H1 (cell line): ENCODE measurements around the gene USP43. TPM values are rescaled to one million over a fixed set of nuclear protein-coding genes. Genes with fewer than 3 reads are reported as not detected.

Experiments used
- CTCF ChIA-PET: fragments of 300-600 bp; sonication (Branson Sonifier 250); formaldehyde crosslinking; loops from one replicate; lab custom pipeline; 2021; ENCODE audit not compliant: partially characterized antibody; lab: Charles Lee
- POLR2A ChIA-PET: fragments of 300-600 bp; sonication (Branson Sonifier 250); formaldehyde crosslinking; loops from one replicate; lab custom pipeline; 2021; ENCODE audit warnings: inconsistent platforms; ENCODE audit not compliant: partially characterized antibody; lab: Charles Lee
- DNase-seq, 2 experiments: peaks; one replicate each; pipeline versions ENCODE4 v3.0.0 to v3.0.0-alpha.2; 2010 to 2022; ENCODE audit warnings: low spot score in 2 of 2, low read depth in 1 of 2, mixed read lengths in 1 of 2
- FAIRE-seq: peaks from 2 replicates; lab custom pipeline; 2011; peaks lifted over from hg19 to GRCh38; lab: Jason Lieb, UNC
- H2AFZ ChIP-seq: 2 replicates; pipeline ENCODE4 v1.8.1; 2012; ENCODE audit warnings: low read length, inconsistent platforms
- H2AK5ac ChIP-seq: 2 replicates; pipeline ENCODE4 v1.6.1; 2013; ENCODE audit warnings: low read depth, low read length
- H2BK120ac ChIP-seq: replicated peaks from 2 replicates; pipeline ENCODE3; 2013; ENCODE audit warnings: low read depth, low read length, inconsistent platforms
- H2BK12ac ChIP-seq: 2 replicates; pipeline ENCODE4 v1.6.1; 2013; ENCODE audit warnings: low read depth, low read length
- H2BK15ac ChIP-seq: 2 replicates; pipeline ENCODE4 v1.6.1; 2013; ENCODE audit warnings: low read length
- H2BK20ac ChIP-seq: 2 replicates; pipeline ENCODE4 v1.6.1; 2013; ENCODE audit warnings: low read length
- H2BK5ac ChIP-seq: 2 replicates; pipeline ENCODE4 v1.6.1; 2013; ENCODE audit warnings: low read depth, low read length
- H3K14ac ChIP-seq: 2 replicates; pipeline ENCODE4 v1.6.1; 2013; ENCODE audit warnings: inconsistent platforms; ENCODE audit not compliant: insufficient read length
- H3K18ac ChIP-seq: 2 replicates; pipeline ENCODE4 v1.6.1; 2013; ENCODE audit warnings: low read length; ENCODE audit errors: extremely low read depth
- H3K23ac ChIP-seq: 2 replicates; pipeline ENCODE4 v1.6.1; 2013; ENCODE audit warnings: inconsistent platforms; ENCODE audit not compliant: insufficient read length
- H3K23me2 ChIP-seq: 2 replicates; pipeline ENCODE4 v1.6.1; 2013; ENCODE audit warnings: low read depth, low read length
- H3K27ac ChIP-seq: 2 replicates; pipeline ENCODE4 v1.6.1; 2011; ENCODE audit warnings: low read depth, low read length, inconsistent platforms
- H3K27me3 ChIP-seq, 4 experiments: replicated peaks in 1 of 4; 1 replicate in 1 of 4; 2 replicates in 3 of 4; pipeline versions ENCODE4 v1.6.1 to v1.8.1; 2011 to 2013; ENCODE audit warnings: low read length in 3 of 4, mild to moderate bottlenecking in 3 of 4, inconsistent platforms in 2 of 4, mixed read lengths in 2 of 4, moderate library complexity in 1 of 4; ENCODE audit not compliant: control insufficient read depth in 3 of 4, insufficient read depth in 3 of 4; ENCODE audit errors: extremely low read depth in 1 of 4
- H3K36me3 ChIP-seq, 4 experiments: 2 replicates each; pipeline versions ENCODE4 v1.6.1 to v1.8.1; 2011 to 2013; ENCODE audit warnings: mild to moderate bottlenecking in 4 of 4, low read length in 3 of 4, moderate library complexity in 2 of 4, control low read depth in 1 of 4, inconsistent platforms in 1 of 4; ENCODE audit not compliant: insufficient read depth in 4 of 4, control insufficient read depth in 2 of 4
- H3K4ac ChIP-seq: replicated peaks from 2 replicates; pipeline ENCODE3; 2013; ENCODE audit warnings: low read length, low read depth, mixed read lengths, inconsistent platforms; ENCODE audit not compliant: insufficient read length
- H3K4me1 ChIP-seq, 4 experiments: replicated peaks in 1 of 4; 1 replicate in 1 of 4; 2 replicates in 3 of 4; pipeline versions ENCODE4 v1.6.1 to v1.8.1; 2011 to 2013; ENCODE audit warnings: low read length in 3 of 4, inconsistent platforms in 2 of 4, mixed read lengths in 1 of 4; ENCODE audit not compliant: insufficient read depth in 4 of 4, control insufficient read depth in 3 of 4
- H3K4me2 ChIP-seq, 2 experiments: 2 replicates each; pipeline versions ENCODE4 v1.6.1 to v1.8.1; 2011 to 2013; ENCODE audit warnings: low read depth in 2 of 2, low read length in 2 of 2, control low read depth in 1 of 2, inconsistent platforms in 1 of 2, mild to moderate bottlenecking in 1 of 2; ENCODE audit not compliant: insufficient read depth in 1 of 2
- H3K4me3 ChIP-seq, 4 experiments: fragments of 200-600, 300-600 bp in 1 of 4; sonication (generic), shearing (Covaris generic), sonication (Bioruptor Twin) in 1 of 4; 2 replicates each; pipeline versions ENCODE4 v1.5.1 to v1.8.1; 2011 to 2016; ENCODE audit warnings: low read length in 4 of 4, low read depth in 3 of 4, control low read depth in 2 of 4, inconsistent platforms in 2 of 4, mild to moderate bottlenecking in 2 of 4, mixed read lengths in 1 of 4, moderate library complexity in 1 of 4; ENCODE audit not compliant: insufficient read depth in 2 of 4; ENCODE audit errors: extremely low read depth in 1 of 4
- H3K56ac ChIP-seq: replicated peaks from 2 replicates; pipeline ENCODE3; 2013; ENCODE audit warnings: low read depth, mild to moderate bottlenecking, mixed read lengths, low read length, inconsistent platforms; ENCODE audit not compliant: insufficient read length
- H3K79me1 ChIP-seq: 2 replicates; pipeline ENCODE4 v1.6.1; 2013; ENCODE audit warnings: low read depth, low read length, control low read depth
- H3K79me2 ChIP-seq, 2 experiments: 2 replicates each; pipeline versions ENCODE4 v1.6.1 to v1.8.1; 2012 to 2013; ENCODE audit warnings: low read length in 2 of 2, mild to moderate bottlenecking in 2 of 2, inconsistent platforms in 1 of 2; ENCODE audit not compliant: insufficient read depth in 2 of 2, control insufficient read depth in 1 of 2
- H3K9ac ChIP-seq, 4 experiments: replicated peaks in 1 of 4; 1 replicate in 1 of 4; 2 replicates in 3 of 4; pipeline versions ENCODE4 v1.6.1 to v1.8.1; 2011 to 2013; ENCODE audit warnings: low read depth in 3 of 4, low read length in 3 of 4, control low read depth in 2 of 4, mild to moderate bottlenecking in 2 of 4, moderate library complexity in 2 of 4, inconsistent platforms in 1 of 4; ENCODE audit errors: extremely low read depth in 1 of 4
- H3K9me3 ChIP-seq, 2 experiments: 2 replicates each; pipeline versions ENCODE4 v1.6.1 to v1.8.1; 2012 to 2013; ENCODE audit warnings: mild to moderate bottlenecking in 2 of 2, moderate library complexity in 2 of 2, control low read depth in 1 of 2, inconsistent platforms in 1 of 2, low read depth in 1 of 2, low read length in 1 of 2, mixed read lengths in 1 of 2; ENCODE audit not compliant: insufficient read depth in 2 of 2
- H4K20me1 ChIP-seq, 2 experiments: replicated peaks in 1 of 2; 2 replicates each; pipeline versions ENCODE3 to v1.8.1; 2011 to 2013; ENCODE audit warnings: inconsistent platforms in 2 of 2, low read length in 2 of 2, mild to moderate bottlenecking in 1 of 2; ENCODE audit not compliant: insufficient read depth in 2 of 2, control insufficient read depth in 1 of 2
- H4K5ac ChIP-seq: 2 replicates; pipeline ENCODE4 v1.6.1; 2013; ENCODE audit warnings: low read length, low read depth, mixed read lengths, inconsistent platforms; ENCODE audit not compliant: insufficient read length
- H4K8ac ChIP-seq: 2 replicates; pipeline ENCODE4 v1.8.0; 2013; ENCODE audit warnings: mild to moderate bottlenecking, moderate library complexity, low read length, inconsistent platforms; ENCODE audit not compliant: insufficient read depth; ENCODE audit errors: extremely low read depth
- H4K91ac ChIP-seq: replicated peaks from 2 replicates; pipeline ENCODE3; 2013; ENCODE audit warnings: low read length, mixed read lengths, inconsistent platforms; ENCODE audit not compliant: insufficient read length
- BACH1 ChIP-seq: IDR thresholded peaks from 2 replicates; pipeline ENCODE4 v1.6.1; 2012; ENCODE audit warnings: low read length, improper control_type of control experiment
- CEBPB ChIP-seq: IDR thresholded peaks from 2 replicates; pipeline ENCODE4 v1.6.1; 2012; ENCODE audit warnings: low read depth, low read length
- GABPA ChIP-seq: IDR thresholded peaks from 2 replicates; pipeline ENCODE4 v1.6.1; 2011; ENCODE audit warnings: mild to moderate bottlenecking, low read length, moderate library complexity, borderline replicate concordance; ENCODE audit not compliant: insufficient read depth
- JUN ChIP-seq: IDR thresholded peaks from 2 replicates; pipeline ENCODE4 v1.6.1; 2011; ENCODE audit warnings: low read depth, mild to moderate bottlenecking, improper control_type of control experiment, low read length
- KDM4A ChIP-seq: IDR thresholded peaks from one replicate; pipeline ENCODE4 v1.7.1; 2012; ENCODE audit warnings: low read depth, mild to moderate bottlenecking, moderate library complexity, low read length, inconsistent platforms; ENCODE audit not compliant: severe bottlenecking
- MAFK ChIP-seq: IDR thresholded peaks from 2 replicates; pipeline ENCODE4 v1.6.1; 2012; ENCODE audit warnings: low read depth, mild to moderate bottlenecking, improper control_type of control experiment, low read length
- RAD21 ChIP-seq, 2 experiments: IDR thresholded peaks in 1 of 2; conservative IDR thresholded peaks in 1 of 2; 2 replicates each; pipeline ENCODE4 v1.6.1; 2011; ENCODE audit warnings: low read depth in 2 of 2, low read length in 2 of 2, improper control_type of control experiment in 1 of 2, inconsistent platforms in 1 of 2, mild to moderate bottlenecking in 1 of 2, moderate library complexity in 1 of 2
- RBBP5 ChIP-seq: IDR thresholded peaks from 2 replicates; pipeline ENCODE4 v1.7.1; 2012; ENCODE audit warnings: low read depth, mild to moderate bottlenecking, inconsistent platforms, low read length, moderate library complexity, borderline replicate concordance
- SAP30 ChIP-seq: fragments of 300-600 bp; sonication (generic); IDR thresholded peaks from 2 replicates; pipeline ENCODE4 v1.7.1; 2012; ENCODE audit warnings: low read length, moderate library complexity, mild to moderate bottlenecking, inconsistent platforms; ENCODE audit not compliant: insufficient read depth, insufficient replicate concordance
- SP2 ChIP-seq: IDR thresholded peaks from 2 replicates; pipeline ENCODE4 v1.6.1; 2012; ENCODE audit warnings: mild to moderate bottlenecking, low read length, inconsistent platforms
- TAF1 ChIP-seq: IDR thresholded peaks from 2 replicates; pipeline ENCODE4 v1.6.1; 2011; ENCODE audit warnings: mild to moderate bottlenecking, low read depth, low read length
- TCF12 ChIP-seq: IDR thresholded peaks from 2 replicates; pipeline ENCODE4 v1.6.1; 2011; ENCODE audit warnings: low read depth, mild to moderate bottlenecking, low read length
- ZNF274 ChIP-seq: IDR thresholded peaks from 2 replicates; pipeline ENCODE4 v1.7.0; 2012; ENCODE audit warnings: low read length, borderline replicate concordance; ENCODE audit errors: extremely low read depth
- WGBS, 2 experiments: shearing (Covaris generic) in 1 of 2; methylation state at CpG; one replicate each; pipeline versions ENCODE4 v1.1.6 to v1.1.7; 2013 to 2015; ENCODE audit warnings: low lambda C conversion rate in 2 of 2, mixed read lengths in 2 of 2, inconsistent platforms in 1 of 2, low coverage in 1 of 2, missing lambda C conversion rate in 1 of 2; ENCODE audit not compliant: insufficient replicate concordance in 2 of 2, insufficient coverage in 1 of 2, insufficient read length in 1 of 2; ENCODE audit errors: extremely low coverage in 1 of 2, missing lambda C conversion rate in 1 of 2; 5-methylcytosine and 5-hydroxymethylcytosine counted together
- polyA plus RNA-seq, 7 experiments: library from polyadenylated mRNA; depleted of rRNA in 3 of 7; stranded (reverse) in 5 of 7; unstranded in 2 of 7; fragments of >200 nt in 5 of 7; fragments of 200-250 nt in 2 of 7; gene quantifications; 1 replicate in 5 of 7; 2 replicates in 1 of 7; 4 replicates in 1 of 7; pipeline versions ENCODE4 v1.2.1 to v1.2.3, GENCODE V29; 2011 to 2013; ENCODE audit warnings: missing spikeins in 2 of 7, mixed read lengths in 2 of 7
- total RNA-seq: library from RNA; stranded (reverse); fragmentation: NEBNext Ultra II Directional; extraction: Animal tissue kit (Norgen Biotek cat#: 25700); gene quantifications from 2 replicates; pipeline ENCODE4 v1.2.1, GENCODE V29; 2021

USP43 gene
- total and polyA plus RNA-seq, 2 of the 8 experiments (the other 6 are each of a cell fraction or from before 2014, with no cell fraction given), result 3.0 to 7.2 TPM

GRCh38 chr17:9646546-9646885 lies 1.2 kb downstream of the USP43 start:
- H3K14ac ChIP-seq, result no peak overlapping the region
- H3K18ac ChIP-seq, result peak overlapping the region; percentile 34; the same call in 1 of the 2 replicates
- H2BK20ac ChIP-seq, result no peak overlapping the region
- DNase-seq (no peak), FAIRE-seq (no peak)
- no peak overlapping the region for H3K56ac ChIP-seq
- no peak overlapping the region for H2BK5ac ChIP-seq
- 0 out of 2 replicates have a peak overlapping the region, but pooled peaks have one; percentile 39 for H2AK5ac ChIP-seq
- H2BK15ac ChIP-seq, result peak overlapping the region; percentile 82
- POLR2A ChIA-PET, result interaction anchor here (0.6 to 1.9 kb wide), 12 partner anchors 9 to 81 kb away, joined by 3 to 6 read pairs (median 4); partner anchors contain the start of genes CFAP52 and STX8
- H3K23ac ChIP-seq, result no peak overlapping the region
- H2AFZ ChIP-seq, result no peak overlapping the region
- H3K9ac ChIP-seq, result peak overlapping the region in 2 of 4 experiments; percentile 80 to 82; a peak in 3 of 7 replicates
- H3K4me1 ChIP-seq, result peaks cover 1 to 18% (median 6%) of the 10 kb centered on the region in 4 experiments; a peak in 5 of 7 replicates
- WGBS, 2 experiments, result 8% methylated on average over 8 of the region's 8 CpGs; no CpG with 5 or more reads in 1 of the 2 experiments
- peak overlapping the region; percentile 10 for H3K4ac ChIP-seq
- H3K79me1 ChIP-seq, result no peaks in the 10 kb centered on the region; the same call in 1 of the 2 replicates
- H4K91ac ChIP-seq, result no peak overlapping the region
- peaks cover 4 to 34% of the 10 kb centered on the region in 2 experiments; a peak in 3 of 4 replicates for H3K79me2 ChIP-seq
- CTCF ChIA-PET, result interaction anchor here (1.0 to 2.9 kb wide), 4 partner anchors 20 to 69 kb away, joined by 4 to 17 read pairs (median 6); partner anchors contain the start of gene CFAP52
- H4K20me1 ChIP-seq, result peaks cover 2 to 6% of the 10 kb centered on the region in 2 experiments
- H3K9me3 ChIP-seq, result no peaks in the 10 kb centered on the region
- peak overlapping the region; percentile 4; the same call in 1 of the 2 replicates for H4K8ac ChIP-seq
- peaks cover 16% of the 10 kb centered on the region for H3K23me2 ChIP-seq
- H3K4me3 ChIP-seq, result peak overlapping the region; percentile 65 to 78 (median 72)
- no peak overlapping the region for H2BK120ac ChIP-seq
- peak overlapping the region; percentile 85 to 100 for H3K4me2 ChIP-seq
- no peak overlapping the region for H4K5ac ChIP-seq
- H3K36me3 ChIP-seq, result no peaks in the 10 kb centered on the region
- peaks cover 0 to 12% (median 8%) of the 10 kb centered on the region in 4 experiments; a peak in 6 of 7 replicates for H3K27me3 ChIP-seq
- no peak overlapping the region for H3K27ac ChIP-seq
- H2BK12ac ChIP-seq, result peak overlapping the region; percentile 86
- TF ChIP-seq SP2, result no peak
- TF ChIP-seq RBBP5, result no peak
- no peak for TF ChIP-seq BACH1
- no peak for TF ChIP-seq RAD21 (IDR thresholded peaks at IDR 0.05 in 1 of 2, conservative IDR thresholded peaks at IDR 0.05 in 1 of 2; ENCODE audit: low read depth in 2 of 2, low read length in 2 of 2)
- TF ChIP-seq MAFK, result no peak
- TF ChIP-seq TAF1, result no peak
- TF ChIP-seq JUN, result no peak
- TF ChIP-seq SAP30, result no peak
- TF ChIP-seq KDM4A, result no peak
- no peak for TF ChIP-seq CEBPB
- TF ChIP-seq TCF12, result no peak
- no peak for TF ChIP-seq ZNF274
- TF ChIP-seq GABPA, result no peak
